GM12892 (cell line): ENCODE results near the gene DAP.

Experiments used
- DNase-seq: peaks from one replicate; pipeline ENCODE4 v3.0.0; 2011; ENCODE audit not compliant: insufficient read length
- FAIRE-seq: peaks from 2 replicates; lab custom pipeline; 2011; peaks lifted over from hg19 to GRCh38; lab: Jason Lieb, UNC
- POLR2A ChIP-seq: IDR thresholded peaks from 2 replicates; pipeline ENCODE4 v1.6.1; 2011; ENCODE audit warnings: low read depth, low read length, control low read depth
- POLR2AphosphoS5 ChIP-seq: IDR thresholded peaks from 2 replicates; pipeline ENCODE4 v1.6.1; 2011; ENCODE audit warnings: low read depth, low read length, control low read depth
- TAF1 ChIP-seq: IDR thresholded peaks from 2 replicates; pipeline ENCODE4 v1.6.1; 2011; ENCODE audit warnings: low read depth, mild to moderate bottlenecking, control low read depth, low read length, borderline replicate concordance

DAP gene

GRCh38 chr5:10702911-10703491, 58.0 kb downstream of the DAP start:
- FAIRE-seq = no peak
- no peak for DNase-seq
- TF ChIP-seq TAF1 (no peak), POLR2A (no peak), POLR2AphosphoS5 (no peak)

- no peak for TF ChIP-seq POLR2A
- TF ChIP-seq TAF1 = no peak
- no peak for TF ChIP-seq POLR2AphosphoS5
- DNase-seq = no peak
- FAIRE-seq = no peak
These were observed 58.9 kb downstream of the DAP start for GRCh38 chr5:10702040-10702629.

- DNase-seq (no peak), FAIRE-seq (no peak)
- TF ChIP-seq POLR2AphosphoS5 = no peak
- TF ChIP-seq TAF1 = no peak
- no peak for TF ChIP-seq POLR2A
These were observed 59.4 kb downstream of the DAP start for GRCh38 chr5:10701567-10702039.

- DNase-seq (no peak), FAIRE-seq (no peak)
- TF ChIP-seq POLR2A (no peak), TAF1 (no peak), POLR2AphosphoS5 (no peak)
These were observed 60.5 kb downstream of the DAP start for GRCh38 chr5:10700516-10700915.

- no peak for FAIRE-seq
These were observed 61.0 kb downstream of the DAP start for GRCh38 chr5:10699987-10700386.

GRCh38 chr5:10699281-10699874, 61.7 kb downstream of the DAP start:
- TF ChIP-seq POLR2AphosphoS5 = no peak
- TF ChIP-seq POLR2A = no peak
- no peak for TF ChIP-seq TAF1
- DNase-seq = no peak
- FAIRE-seq = no peak

More at GRCh38 chr5:10699987-10700386, 61.0 kb downstream of the DAP start:
- no peak for DNase-seq
- no peak for TF ChIP-seq POLR2AphosphoS5
- no peak for TF ChIP-seq TAF1
- no peak for TF ChIP-seq POLR2A

GRCh38 chr5:10695759-10696543, 65.1 kb downstream of the DAP start:
- DNase-seq (no peak), FAIRE-seq (no peak)
- TF ChIP-seq POLR2AphosphoS5 (no peak), TAF1 (no peak), POLR2A (no peak)

GRCh38 chr5:10695055-10695649, 65.9 kb downstream of the DAP start:
- no peak for DNase-seq
- FAIRE-seq = peak; percentile 36

GRCh38 chr5:10691826-10692785, 68.9 kb downstream of the DAP start:
- no peak for FAIRE-seq
- TF ChIP-seq POLR2AphosphoS5 = no peak
- TF ChIP-seq TAF1 = no peak
- TF ChIP-seq POLR2A = no peak
- DNase-seq = no peak

More at GRCh38 chr5:10695055-10695649, 65.9 kb downstream of the DAP start:
- no peak for TF ChIP-seq POLR2AphosphoS5
- TF ChIP-seq POLR2A = no peak
- no peak for TF ChIP-seq TAF1
